ENCODE results near the gene ACO2.
"Not testable (repeated sequence)": the region's sequence is repeated elsewhere in the genome, so short reads cannot be mapped to it uniquely, and the experiment has no call there.

The ACO2 gene

GRCh38 chr22:41448189-41448808 lies 20.6 kb upstream of the ACO2 start:
- peak; percentile 97 to 99 for DNase-seq

GRCh38 chr22:41458161-41458728 lies 10.7 kb upstream of the ACO2 start:
- DNase-seq, result no peak

GRCh38 chr22:41459431-41459830 lies 9.5 kb upstream of the ACO2 start:
- no peak for DNase-seq

DNA sequence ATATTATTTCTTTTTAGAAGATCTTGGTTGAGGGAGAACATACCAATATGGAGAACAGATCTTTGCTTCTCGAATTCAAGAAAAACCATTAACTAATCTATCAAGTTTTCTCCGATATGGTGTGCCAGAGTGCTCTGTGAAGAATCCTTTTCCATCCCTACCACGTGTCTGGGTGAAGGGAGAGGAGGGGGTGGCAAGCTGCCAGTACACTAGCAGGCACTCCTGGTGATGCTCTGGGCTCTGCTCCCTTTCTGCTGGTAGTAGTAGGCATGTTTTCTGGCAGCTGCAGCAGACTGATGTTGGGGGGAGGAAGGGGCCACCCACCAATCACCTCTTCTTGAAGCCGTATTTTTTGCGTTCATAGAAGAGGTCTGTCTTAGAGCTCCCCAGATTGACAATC lies 8.8 kb upstream of the ACO2 start:
- not testable (repeated sequence) for DNase-seq

DNA sequence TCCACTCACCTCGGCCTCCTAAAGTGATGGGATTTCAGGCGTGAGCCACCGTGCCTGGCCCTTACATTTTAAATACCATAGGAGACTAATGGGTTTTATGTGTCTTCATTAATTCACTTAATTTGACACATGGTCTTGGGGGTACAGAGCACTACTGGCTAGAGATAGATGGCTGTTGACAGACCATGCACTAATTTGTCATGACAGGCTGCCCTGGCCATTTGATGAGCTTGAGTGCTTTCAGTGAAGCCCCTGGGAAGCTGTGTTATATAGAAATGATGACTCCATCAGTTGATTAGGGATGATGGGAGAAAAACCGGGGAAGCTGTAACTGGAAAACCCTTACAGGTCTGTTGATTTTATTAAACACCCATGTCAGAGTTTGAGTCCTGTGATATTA lies 7.0 kb upstream of the ACO2 start:
- DNase-seq, result no peak

GRCh38 chr22:41469218-41469851 lies 418 bp downstream of the ACO2 start:
- no peak for DNase-seq

- no peak for DNase-seq
These were observed 2.0 kb downstream of the ACO2 start for GRCh38 chr22:41470886-41471285.

DNA sequence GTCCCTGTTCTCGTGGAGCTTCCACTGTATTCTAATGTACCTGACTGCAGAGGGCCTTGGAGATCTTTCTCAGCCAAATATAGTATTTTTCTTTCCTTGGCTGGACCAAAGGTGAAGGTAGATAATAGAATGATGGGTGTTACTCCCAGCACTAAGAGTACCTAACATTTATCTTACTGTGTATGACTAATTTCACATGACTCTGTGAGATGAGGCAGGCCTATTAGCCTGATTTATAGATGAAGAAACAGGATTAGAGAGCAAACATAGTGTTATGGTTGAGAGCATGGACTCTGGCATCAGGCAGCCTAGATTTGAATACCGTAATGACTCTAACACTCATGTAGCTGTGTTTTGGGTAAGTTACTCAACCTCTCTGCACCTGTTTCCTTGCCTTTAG lies 2.7 kb downstream of the ACO2 start:
- no peak for DNase-seq

DNA sequence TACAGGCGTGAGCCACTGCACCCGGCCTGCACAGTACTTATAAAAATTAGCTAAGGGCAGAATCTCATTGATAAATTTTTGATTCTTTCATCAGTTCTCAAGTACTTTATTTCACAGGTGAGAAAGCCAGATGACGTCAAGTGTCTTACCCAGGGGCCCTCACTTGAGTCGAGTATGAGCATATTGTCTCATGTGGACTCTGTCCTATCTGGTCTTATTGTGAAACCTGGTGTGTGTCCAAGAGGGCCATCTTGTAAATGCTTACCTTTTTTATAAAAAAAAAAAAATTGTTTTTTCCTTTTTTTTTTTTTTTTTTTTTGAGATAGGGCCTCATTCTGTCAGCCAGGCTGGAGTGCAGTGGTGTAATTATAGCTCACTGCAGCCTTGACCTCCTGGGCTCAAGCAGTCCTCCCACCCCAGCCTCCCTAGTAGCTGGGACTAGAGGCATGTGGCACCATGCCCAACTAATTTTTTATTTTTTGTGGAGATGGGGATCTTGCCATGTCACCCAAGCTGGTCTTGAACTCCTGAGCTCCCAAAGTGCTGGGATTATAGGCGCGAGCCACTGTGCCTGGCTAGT lies 6.0 kb downstream of the ACO2 start:
- DNase-seq, result no peak

DNA sequence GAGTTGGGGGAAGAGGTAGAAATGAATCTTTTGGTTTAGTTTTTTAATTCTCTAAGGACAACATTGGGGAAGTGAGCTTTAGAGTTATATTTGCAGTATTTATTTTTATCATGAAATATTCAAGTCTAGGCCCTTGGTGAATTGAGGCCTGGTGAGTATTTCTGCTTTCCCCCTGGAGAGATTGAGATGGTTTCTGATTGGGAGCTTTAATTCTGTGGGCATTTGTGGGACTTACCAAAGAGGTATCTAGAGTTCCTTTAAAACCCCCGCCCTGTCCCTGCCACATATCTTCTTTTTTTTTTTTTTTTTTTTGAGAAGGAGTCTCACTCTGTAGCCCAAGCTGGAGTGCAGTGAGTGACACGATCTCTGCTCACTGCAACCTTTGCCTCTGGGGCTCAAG lies 9.6 kb downstream of the ACO2 start:
- no peak for DNase-seq

DNA sequence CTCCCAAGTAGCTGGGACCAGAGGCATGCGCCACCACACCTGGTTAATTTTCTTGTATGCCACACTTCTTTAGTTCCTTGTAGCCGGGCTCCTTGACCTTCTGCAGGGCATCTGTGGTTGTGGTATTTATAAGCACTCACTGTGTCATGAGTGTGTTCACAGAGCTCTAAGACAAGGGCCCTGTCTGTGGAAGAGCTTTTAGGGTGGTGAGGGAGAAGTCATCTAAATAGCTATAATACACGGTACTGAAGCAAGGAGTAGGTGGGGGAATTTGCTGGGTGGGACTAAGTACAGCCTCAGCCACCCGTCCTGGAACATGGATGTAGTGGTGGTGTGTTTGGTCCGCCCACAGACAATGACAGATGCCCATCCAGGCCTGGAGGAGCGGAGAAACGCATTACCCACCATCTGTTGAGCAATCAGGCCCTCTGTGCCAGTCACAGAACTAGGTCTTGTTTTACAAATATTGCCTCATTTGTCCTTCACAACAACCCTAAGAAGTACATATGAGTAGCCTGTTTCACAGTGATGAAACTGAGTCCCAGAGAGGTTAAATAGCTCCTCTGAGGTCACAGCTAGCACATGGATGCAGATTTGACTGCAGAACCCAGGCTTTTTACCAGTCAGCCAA lies 10.1 kb downstream of the ACO2 start:
- DNase-seq, result no peak

DNA sequence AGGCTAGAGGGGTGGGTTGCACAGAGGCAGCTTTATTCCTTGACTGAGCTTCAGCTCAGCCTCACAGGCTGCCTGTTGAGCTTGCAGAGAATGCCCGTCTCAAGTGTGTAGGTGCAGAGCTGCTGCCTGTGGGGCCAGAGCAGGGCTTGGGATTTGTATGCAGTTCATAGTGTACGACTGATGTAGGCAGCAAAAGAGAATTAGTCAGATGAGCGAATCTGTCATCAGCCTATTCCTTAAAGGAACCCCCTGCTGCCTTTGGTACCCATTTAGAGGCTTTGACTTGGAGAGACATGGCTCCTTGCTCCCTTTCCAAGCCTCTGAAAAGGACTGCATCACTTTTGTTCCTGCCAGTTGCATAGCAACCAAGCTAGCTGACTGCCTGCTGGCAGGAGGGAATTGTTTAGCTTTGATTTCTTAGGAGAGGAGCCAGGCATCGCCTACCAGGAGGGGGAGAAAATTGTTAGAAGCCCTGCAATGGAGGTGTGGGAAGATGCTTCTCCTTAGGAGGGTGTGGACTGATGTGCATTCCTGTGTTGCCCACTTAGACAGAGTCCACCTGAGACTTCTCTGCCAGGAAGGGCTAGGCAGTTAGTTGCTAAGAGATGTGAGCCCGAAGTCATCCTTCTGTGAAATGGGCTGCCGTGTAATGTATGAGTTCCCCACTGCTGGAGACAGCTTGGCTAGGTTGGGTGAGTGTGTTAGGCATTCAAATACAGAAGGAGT lies 10.9 kb downstream of the ACO2 start:
- DNase-seq, result peak in 1 of 2 experiments; percentile 48

GRCh38 chr22:41480397-41480735 lies 11.4 kb downstream of the ACO2 start:
- no peak for DNase-seq

DNA sequence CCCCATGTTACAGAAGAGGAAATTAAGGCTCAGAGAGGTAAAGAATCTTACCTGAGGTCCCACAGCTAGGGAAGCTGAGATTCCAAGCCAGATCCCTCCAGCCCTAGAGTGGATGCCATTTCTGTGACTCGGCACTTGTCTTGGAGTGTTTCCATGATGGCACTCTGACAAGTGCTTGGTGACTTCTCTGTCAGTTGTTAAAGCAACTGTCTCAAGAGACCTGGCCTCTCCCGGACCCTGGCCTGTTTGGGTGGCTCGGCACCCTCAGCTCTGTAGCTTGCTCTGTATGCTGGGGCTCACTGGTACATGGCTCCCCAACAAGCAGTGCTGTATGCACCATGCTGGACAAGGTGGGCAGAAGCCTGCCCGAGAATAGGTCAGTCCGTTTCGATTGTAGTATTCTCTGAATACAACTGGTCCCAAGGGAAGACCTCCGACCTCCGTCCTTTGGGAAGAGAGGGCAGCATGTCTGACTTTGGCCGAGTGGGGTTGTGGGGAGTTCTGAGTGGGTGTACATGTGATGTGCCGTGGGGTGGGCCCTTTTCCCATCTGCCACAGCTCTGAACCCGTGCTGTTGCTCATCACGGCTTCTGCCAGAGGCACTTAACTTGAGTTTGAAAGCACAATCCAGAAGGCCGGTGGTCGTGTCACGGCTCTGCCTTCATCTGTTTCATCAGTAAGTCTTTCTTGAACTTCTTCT lies 12.4 kb downstream of the ACO2 start:
- DNase-seq, result no peak

DNA sequence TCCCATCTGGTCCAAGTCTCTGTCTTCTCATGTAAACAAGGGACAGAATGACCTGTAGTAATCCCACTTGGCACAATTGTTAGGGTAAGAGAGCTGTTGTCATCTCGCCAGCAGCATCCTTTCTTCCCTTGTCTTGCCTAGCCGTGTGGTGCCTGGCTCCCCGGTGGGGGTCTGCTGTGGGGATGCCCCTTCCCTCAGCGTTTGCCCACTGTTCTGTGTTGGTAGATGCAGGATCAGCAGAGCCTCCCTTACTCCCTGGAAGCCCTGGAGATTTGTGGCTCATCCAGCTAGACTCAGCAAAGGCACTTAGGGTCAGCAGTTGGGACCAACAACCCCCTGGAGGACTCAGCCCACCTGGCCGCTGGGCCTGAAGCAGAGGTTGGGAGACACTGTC lies 13.0 kb downstream of the ACO2 start:
- DNase-seq, result no peak

DNA sequence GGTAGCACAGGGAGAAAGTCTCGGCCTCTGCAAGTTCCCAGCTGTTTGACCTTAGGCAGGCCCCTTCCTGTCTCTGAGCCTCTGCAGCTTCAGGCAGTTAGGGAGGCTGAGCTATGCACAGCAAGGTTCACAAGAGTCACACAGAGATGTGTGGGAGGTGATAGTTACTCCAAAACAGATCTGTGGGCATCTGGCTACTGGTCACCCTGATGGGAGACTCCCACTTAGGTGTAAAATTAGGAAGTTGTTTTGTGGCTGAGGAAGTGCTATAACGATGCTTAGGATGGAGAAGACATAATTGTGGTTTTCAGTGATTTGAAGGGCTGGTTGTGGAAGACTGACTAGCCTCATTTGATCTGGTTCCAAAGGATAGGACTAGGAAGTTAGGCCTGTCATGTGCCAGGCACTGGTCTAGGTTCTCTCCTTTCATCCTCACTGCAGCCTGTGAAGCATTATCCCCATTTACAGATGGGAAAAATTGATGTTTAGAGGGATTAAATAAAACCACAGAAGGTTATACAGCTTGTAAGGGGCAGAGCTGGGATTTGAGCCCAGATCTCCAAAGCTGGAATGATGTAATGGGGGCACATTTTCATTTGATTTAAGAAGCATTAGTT lies 13.5 kb downstream of the ACO2 start:
- DNase-seq, result no peak

DNA sequence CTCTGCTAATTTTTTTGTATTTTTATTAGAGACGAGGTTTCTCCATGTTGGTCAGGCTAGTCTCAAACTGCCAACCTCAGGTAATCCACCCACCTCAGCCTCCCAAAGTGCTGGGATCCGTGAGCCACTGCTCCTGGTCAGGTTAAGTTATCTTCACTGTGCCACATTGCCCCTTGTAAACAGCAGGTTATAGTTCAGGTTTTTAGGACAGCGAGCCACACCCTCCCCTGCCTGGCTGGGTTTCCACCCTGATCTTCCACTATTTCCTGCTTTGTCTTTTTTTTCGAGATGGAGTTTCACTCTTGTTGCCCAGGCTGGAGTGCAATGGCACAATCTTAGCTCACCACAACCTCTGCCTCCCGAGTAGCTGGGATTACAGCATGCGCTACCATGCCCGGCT lies 16.1 kb downstream of the ACO2 start:
- no peak for DNase-seq

- DNase-seq, result no peak
These were observed 18.4 kb downstream of the ACO2 start for GRCh38 chr22:41487037-41487935.

DNA sequence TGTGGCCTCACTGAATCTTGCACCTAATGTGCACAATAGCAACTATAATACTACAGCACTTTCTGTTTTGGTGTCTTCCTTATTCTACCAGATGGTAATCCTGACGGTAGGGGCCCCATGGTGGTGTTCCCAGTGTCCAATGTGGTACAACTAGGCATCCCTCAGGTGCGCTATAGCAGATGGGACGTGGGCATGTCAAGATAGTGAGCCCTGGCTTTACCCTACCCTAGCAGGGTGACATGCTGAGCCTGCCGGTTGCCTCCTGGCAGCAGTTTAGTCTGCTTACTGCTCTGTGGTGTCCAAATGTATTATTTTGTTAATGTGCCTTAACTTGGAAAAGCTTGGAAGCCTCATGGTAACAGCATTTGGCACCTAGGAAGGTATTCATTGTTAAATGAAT lies 19.2 kb downstream of the ACO2 start:
- peak; percentile 63 to 89 for DNase-seq

- no peak for DNase-seq
These were observed 19.9 kb downstream of the ACO2 start for GRCh38 chr22:41488596-41489385.
